Measurements from ENCODE around the gene RD3L.

GRCh38 chr14:103935102-103935501 lies 7.2 kb downstream of the RD3L start:
- TF ChIP-seq POLR2AphosphoS5 (IDR thresholded peaks at IDR 0.05; ENCODE audit: insufficient read depth in 1 of 2, low read depth in 1 of 2), result no peak
- no peak for TF ChIP-seq POLR2A (IDR thresholded peaks at IDR 0.05)
- TF ChIP-seq, protein P1, sequence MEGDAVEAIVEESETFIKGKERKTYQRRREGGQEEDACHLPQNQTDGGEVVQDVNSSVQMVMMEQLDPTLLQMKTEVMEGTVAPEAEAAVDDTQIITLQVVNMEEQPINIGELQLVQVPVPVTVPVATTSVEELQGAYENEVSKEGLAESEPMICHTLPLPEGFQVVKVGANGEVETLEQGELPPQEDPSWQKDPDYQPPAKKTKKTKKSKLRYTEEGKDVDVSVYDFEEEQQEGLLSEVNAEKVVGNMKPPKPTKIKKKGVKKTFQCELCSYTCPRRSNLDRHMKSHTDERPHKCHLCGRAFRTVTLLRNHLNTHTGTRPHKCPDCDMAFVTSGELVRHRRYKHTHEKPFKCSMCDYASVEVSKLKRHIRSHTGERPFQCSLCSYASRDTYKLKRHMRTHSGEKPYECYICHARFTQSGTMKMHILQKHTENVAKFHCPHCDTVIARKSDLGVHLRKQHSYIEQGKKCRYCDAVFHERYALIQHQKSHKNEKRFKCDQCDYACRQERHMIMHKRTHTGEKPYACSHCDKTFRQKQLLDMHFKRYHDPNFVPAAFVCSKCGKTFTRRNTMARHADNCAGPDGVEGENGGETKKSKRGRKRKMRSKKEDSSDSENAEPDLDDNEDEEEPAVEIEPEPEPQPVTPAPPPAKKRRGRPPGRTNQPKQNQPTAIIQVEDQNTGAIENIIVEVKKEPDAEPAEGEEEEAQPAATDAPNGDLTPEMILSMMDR (IDR thresholded peaks at IDR 0.05), result no peak

All from vagina (tissue), 2 donors.